GM21529 (cell line): ENCODE measurements around the gene ZBTB20.

Source experiments
- ATAC-seq: cut with Tn5 transposase; IDR thresholded peaks from one replicate; pipeline ENCODE4 v1.9.1; 2021; ENCODE audit not compliant: unreplicated experiment

The ZBTB20 gene

GRCh38 chr3:114640126-114640525 is 507.0 kb downstream of the ZBTB20 start:
- no peak for ATAC-seq

DNA sequence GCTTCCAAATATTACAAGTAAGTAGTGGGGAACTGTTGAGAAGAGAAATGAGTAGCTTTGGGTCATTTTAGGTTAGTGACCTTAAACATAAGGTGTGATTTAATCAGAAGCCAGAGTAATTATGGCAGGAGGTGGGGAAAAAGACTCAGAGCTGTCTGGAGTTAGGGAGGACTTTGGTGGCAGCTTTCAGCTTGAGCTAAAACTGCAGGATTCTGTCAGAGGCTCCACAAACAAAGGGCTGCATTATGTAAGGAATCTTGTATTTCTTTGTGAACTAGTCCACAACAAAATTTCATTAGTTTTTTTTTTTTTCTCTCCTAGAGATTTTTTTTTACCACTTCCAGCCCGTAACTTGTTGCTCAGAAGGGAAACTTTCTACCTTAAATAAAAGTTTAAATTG is 507.9 kb downstream of the ZBTB20 start:
- ATAC-seq, result no peak

GRCh38 chr3:114635878-114636277 is 511.2 kb downstream of the ZBTB20 start:
- no peak for ATAC-seq

- no peak for ATAC-seq
Observed at GRCh38 chr3:114634635-114635034, 512.5 kb downstream of the ZBTB20 start.

- ATAC-seq, result no peak
Observed at GRCh38 chr3:114632757-114633424, 514.2 kb downstream of the ZBTB20 start.

- no peak for ATAC-seq
Observed at GRCh38 chr3:114627770-114628169, 519.3 kb downstream of the ZBTB20 start.

- ATAC-seq, result no peak
Observed at GRCh38 chr3:114626751-114627150, 520.3 kb downstream of the ZBTB20 start.

DNA sequence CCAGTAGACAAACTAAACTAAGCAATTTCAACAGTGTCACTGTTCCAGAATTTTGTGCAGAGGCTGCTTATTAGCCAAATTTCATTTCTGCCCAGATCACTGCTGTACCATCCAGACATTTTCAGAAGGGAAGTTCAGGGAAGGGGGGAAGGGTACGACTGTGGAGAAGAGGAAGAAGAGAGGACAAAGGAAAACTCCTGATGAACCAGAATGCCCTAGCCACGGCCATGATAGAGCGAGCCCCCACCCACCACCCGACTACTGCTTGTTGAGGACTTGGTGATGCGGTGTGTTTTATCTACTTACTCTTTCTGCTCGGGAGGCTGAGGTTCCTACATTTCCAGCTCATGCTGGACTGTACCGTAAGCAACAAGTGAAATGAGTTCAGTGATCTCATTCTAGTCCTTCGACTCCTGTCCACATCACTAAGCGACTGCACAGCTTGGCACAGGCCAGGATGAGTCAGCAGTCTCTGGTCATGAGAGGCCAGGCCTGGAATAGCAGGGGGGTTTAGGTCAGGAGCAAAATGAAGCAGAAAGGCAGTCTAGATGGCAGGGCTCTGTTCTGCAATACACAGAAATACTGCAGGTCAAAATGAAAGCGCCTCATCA is 522.4 kb downstream of the ZBTB20 start:
- ATAC-seq, result no peak

DNA sequence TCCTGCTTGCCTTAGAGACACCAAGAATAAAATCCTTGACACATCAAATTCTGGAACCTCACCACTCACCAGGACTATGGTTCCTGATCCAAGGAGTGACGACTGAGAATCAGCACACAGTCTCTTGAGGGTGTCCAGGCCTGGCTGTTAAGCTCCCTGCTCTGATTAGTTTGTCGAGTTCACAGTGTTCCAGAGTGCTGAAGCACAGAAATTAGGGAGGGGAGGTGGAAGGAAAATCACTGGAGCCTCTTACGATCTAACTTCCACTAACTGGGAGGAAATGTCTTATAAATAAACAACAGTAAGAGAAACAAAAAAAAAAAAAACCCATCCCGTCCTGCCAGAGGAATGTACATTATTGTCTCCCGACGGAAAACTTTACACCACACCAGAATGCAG is 523.0 kb downstream of the ZBTB20 start:
- ATAC-seq, result no peak

DNA sequence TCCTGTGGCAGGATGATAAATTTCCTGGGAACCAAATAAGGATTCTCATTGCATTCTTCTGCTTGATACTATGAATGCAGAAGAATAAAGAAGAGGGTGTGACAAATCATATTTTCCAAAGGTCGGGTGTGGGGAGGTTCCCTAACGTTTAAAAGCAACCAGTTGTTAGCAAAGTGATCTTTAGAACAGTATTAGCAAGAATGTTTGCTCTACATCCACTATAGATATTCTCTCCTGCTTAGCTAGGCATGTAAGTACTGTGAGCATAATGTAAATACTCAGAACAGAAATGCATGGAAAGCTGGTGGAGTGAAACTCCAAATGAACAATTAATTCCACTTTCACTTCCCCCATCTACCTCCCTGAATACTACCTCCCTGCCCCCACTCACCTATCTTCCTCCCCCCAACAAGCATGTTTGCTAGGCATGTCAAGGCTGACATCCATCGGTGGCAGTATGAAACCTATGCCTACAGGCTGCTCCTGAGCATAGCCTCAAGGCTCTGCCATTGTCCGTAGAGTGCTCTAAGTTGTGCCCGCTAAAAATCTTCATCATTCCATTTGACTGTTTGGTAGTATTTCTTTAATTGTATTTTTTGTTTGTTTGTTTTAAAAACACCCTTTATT is 523.6 kb downstream of the ZBTB20 start:
- no peak for ATAC-seq

DNA sequence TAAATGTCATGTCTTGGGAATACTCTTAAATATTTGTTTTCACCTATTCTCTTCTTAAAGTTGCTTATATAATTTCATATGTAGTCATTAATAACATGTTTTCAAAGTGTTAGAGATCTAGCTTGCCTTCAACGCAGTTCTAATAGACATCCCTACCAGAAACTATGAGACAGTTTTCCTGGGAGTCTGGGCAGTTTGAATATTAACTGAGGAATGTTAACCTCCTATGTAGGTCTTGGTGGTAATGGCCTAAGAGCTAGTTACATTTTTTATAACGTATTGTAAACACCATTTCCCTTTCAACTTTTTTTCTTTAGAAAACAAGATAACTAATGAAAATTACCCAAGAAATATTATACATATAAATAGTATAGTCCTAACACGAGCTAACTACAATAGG is 525.1 kb downstream of the ZBTB20 start:
- ATAC-seq, result no peak

DNA sequence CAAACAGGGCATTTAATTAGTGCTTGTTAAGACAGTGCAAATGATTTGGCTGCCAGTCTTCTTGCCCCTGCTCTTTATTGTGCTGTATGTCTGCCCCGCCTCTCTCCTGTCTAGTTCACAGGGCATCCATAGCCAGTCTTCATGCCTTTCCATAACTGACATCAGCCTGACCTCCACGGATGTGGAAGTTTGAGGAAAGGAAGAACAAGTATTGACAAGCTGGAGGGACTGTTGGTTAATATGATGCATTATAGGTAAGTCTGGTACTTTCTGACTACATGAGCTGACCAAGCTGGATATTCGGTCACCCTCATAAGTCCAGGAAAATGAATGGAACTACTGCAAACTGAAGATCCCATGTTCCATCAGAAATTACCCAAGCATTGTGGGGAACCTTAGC is 527.3 kb downstream of the ZBTB20 start:
- ATAC-seq, result no peak

- ATAC-seq, result no peak
Observed at GRCh38 chr3:114615523-114616085, 531.5 kb downstream of the ZBTB20 start.

DNA sequence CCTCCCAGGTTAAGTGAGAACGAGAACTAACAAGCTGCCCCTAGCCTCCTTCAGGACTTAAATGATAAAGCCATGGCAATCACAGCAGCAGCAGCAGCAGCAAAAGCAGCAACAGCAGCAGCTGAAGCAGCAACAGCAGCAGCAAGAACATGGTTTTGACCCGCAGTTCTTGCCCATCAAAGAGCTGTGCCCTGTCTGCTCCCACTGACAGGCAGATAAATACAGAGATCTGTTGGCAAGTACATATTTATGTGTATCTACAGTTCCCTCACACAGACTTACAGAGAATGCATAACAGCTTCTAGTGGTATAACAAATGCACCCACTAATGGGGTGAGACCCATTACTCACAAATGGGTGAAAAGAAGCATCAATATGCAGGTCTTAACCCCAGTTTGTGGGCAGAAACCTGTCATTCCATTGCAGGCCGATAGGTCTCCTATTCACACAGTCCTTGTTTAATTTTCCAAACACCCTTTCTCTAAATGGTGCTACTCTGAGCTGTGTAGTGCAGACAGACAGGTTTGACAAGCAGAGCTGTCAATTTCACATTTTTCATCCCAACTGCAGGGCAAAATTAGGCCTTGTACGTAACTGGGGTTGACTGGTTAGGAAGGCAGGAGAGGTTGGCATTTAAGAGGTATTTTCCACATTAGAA is 537.0 kb downstream of the ZBTB20 start:
- no peak for ATAC-seq

GRCh38 chr3:114608293-114608692 is 538.8 kb downstream of the ZBTB20 start:
- ATAC-seq, result no peak

DNA sequence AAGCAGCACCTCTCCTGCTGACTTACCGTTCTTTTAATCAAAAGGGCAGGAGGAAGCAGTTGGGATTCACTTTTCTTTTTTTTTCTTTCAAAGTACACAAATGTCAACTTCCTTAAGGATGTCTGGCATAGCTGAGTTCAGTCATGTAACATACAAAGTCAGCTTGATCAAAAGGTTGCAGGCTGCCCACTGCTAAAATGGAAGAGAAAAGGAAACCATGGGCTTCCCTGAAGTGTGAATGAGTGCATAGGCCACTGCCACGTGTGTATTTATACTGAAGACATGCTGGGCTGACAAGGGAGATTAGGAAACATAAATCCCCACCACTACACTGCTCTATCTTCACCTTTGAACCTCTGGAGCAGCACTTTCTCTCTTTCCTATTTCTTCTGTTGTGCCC is 540.8 kb downstream of the ZBTB20 start:
- no peak for ATAC-seq

DNA sequence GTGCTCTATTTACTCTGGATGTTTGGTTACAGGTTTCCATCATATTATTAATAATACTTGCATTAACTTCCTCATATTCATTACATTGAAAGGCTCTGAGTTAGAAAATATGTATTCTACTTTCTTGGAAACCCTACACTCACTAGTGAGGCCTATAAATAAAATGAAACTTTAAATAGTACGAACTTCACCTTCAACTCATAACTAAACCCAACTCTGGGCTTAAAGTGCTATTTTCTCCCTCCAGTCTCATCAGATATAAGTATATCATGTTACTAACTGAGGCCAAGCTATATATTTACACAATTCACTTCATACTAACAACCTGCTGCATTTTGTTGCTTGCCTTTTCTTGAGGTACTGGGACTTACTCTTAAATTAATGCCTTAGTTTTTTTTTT is 546.5 kb downstream of the ZBTB20 start:
- no peak for ATAC-seq

- no peak for ATAC-seq
Observed at GRCh38 chr3:114597871-114598270, 549.2 kb downstream of the ZBTB20 start.

DNA sequence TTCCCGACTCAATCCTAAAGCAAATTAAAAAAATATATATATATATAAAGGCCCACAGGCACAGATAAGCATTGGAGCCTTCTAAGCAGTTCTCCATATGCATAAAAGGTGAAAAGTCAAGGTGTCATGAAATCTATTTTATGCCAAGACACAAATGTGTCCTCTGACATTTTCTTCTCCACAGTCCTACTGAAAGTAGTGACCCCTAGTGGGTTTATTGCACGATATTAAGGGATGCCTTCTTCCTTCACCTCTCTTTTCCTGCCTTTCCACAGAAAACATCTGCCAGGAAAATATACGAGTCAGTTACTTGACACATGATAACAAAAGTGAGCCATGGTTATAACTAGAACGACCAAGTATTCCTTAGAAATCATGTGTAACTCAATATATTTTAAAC is 550.1 kb downstream of the ZBTB20 start:
- no peak for ATAC-seq

DNA sequence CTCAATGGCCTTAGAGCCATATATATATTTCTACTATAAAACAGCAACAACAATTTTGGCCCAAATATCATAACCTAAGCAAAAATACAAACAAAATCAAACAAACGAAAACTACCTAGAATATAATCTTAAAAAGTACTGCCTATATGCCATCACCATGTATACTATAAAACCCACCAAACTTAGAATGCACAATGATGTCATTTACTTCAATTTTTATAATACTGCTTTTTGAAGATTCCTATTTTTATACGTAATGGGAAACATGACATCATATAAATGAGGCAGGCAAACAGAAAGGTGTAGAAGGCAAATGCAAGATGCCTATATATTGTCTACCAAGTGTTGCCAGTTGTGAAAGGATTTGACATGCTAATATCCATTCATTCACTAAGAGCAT is 550.9 kb downstream of the ZBTB20 start:
- ATAC-seq, result no peak

- no peak for ATAC-seq
Observed at GRCh38 chr3:114595522-114596028, 551.5 kb downstream of the ZBTB20 start.
